ENCODE measurements around the gene RBBP4. TPM values are rescaled to one million over a fixed set of nuclear protein-coding genes. Genes with fewer than 3 reads are reported as not detected.

RBBP4 gene
- total RNA-seq, 2 donors from 2014 or later: 521 to 678 TPM

Other genes with a start within 250 kb of the RBBP4 start
- gene ZBTB8B, start 186.1 kb upstream of the RBBP4 start, total RNA-seq: 1 to 10 TPM; 2.7 to 5.0 TPM
- 10 to 100 TPM; 22.6 to 25.3 TPM for gene ZBTB8A, start 111.8 kb upstream of the RBBP4 start, total RNA-seq
- gene ZBTB8OS, start 658 bp upstream of the RBBP4 start, total RNA-seq: 10 to 100 TPM; 85.1 to 99.4 TPM
- under 1 TPM in 1 of 2 donors, not detected in 1; 0.18 TPM for gene SYNC, start 51.6 kb downstream of the RBBP4 start, total RNA-seq
- gene YARS1, start 166.2 kb downstream of the RBBP4 start, total RNA-seq: 100 to 1,000 TPM; 141 to 154 TPM
- 100 to 1,000 TPM in 1 of 2 donors, 10 to 100 TPM in 1; 91.4 to 112 TPM for gene S100PBP, start 166.4 kb downstream of the RBBP4 start, total RNA-seq
- gene FNDC5, start 219.7 kb downstream of the RBBP4 start, total RNA-seq: 1 to 10 TPM; 6.0 to 7.2 TPM
- 1 to 10 TPM in 1 of 2 donors, not detected in 1; 1.2 TPM for gene HPCA, start 235.3 kb downstream of the RBBP4 start, total RNA-seq

All from endodermal cell (in vitro differentiated cells).